Panc1 (cell line): ENCODE results near the gene ERI2. TPM values are rescaled to one million over a fixed set of nuclear protein-coding genes. Genes with fewer than 3 reads are reported as not detected.

Experiments used
- ATAC-seq: fragments of 200-7000 bp; cut with Tn5 transposase; 2 replicates; pipeline ENCODE4 v1.9.1; 2020; ENCODE audit warnings: mild to moderate bottlenecking, moderate library complexity
- BruUV-seq: library from RNA; stranded (reverse); fragments of 400-500 nt; replicated peaks from 2 replicates; lab custom pipeline; 2021; lab: Mats Ljungman, UMichigan
- CTCF ChIA-PET: fragments of 300-600 bp; sonication (Branson Sonifier 250); formaldehyde crosslinking; loops from one replicate; lab custom pipeline; 2022; ENCODE audit warnings: antibody characterized with exemption; lab: Charles Lee
- POLR2A ChIA-PET: fragments of 300-600 bp; sonication (Branson Sonifier 250); formaldehyde crosslinking; loops from one replicate; lab custom pipeline; 2022; ENCODE audit warnings: antibody characterized with exemption; lab: Charles Lee
- DNase-seq: peaks from one replicate; pipeline ENCODE4 v3.0.0-alpha.2; 2010; ENCODE audit warnings: low read depth, low spot score
- H3K27ac ChIP-seq: 2 replicates; pipeline ENCODE4 v1.5.1; 2011; ENCODE audit warnings: mild to moderate bottlenecking, low read length, inconsistent platforms
- H3K27me3 ChIP-seq: fragments of 200-500 bp; sonication (Bioruptor generic); 2 replicates; pipeline ENCODE4 v1.6.0; 2014; ENCODE audit warnings: low read length, inconsistent platforms; ENCODE audit not compliant: control insufficient read depth, insufficient read depth
- H3K36me3 ChIP-seq: fragments of 200-500 bp; sonication (Bioruptor generic); 2 replicates; pipeline ENCODE4 v1.5.1; 2014; ENCODE audit warnings: inconsistent platforms, mild to moderate bottlenecking, low read length, moderate library complexity; ENCODE audit not compliant: control insufficient read depth, insufficient read depth
- H3K4me1 ChIP-seq: 2 replicates; pipeline ENCODE4 v1.5.1; 2011; ENCODE audit warnings: inconsistent platforms, mild to moderate bottlenecking, low read length, moderate library complexity; ENCODE audit not compliant: control insufficient read depth, insufficient read depth
- H3K4me3 ChIP-seq, 2 experiments: 2 replicates each; pipeline ENCODE4 v1.5.1; 2011 to 2012; ENCODE audit warnings: low read depth in 2 of 2, low read length in 2 of 2, mild to moderate bottlenecking in 2 of 2, inconsistent platforms in 1 of 2, moderate library complexity in 1 of 2
- H3K9me3 ChIP-seq: fragments of 200-500 bp; sonication (Bioruptor generic); 2 replicates; pipeline ENCODE4 v1.5.1; 2014; ENCODE audit warnings: low read depth, mild to moderate bottlenecking, inconsistent platforms, low read length, moderate library complexity; ENCODE audit not compliant: control insufficient read depth, insufficient read depth
- POLR2AphosphoS5 ChIP-seq: IDR thresholded peaks from 2 replicates; pipeline ENCODE4 v1.6.1; 2012; ENCODE audit warnings: mild to moderate bottlenecking, low read depth, low read length, moderate library complexity
- SIN3A ChIP-seq: IDR thresholded peaks from 2 replicates; pipeline ENCODE4 v1.6.1; 2012; ENCODE audit warnings: low read depth, mild to moderate bottlenecking, low read length, moderate library complexity, borderline replicate concordance; ENCODE audit not compliant: insufficient read depth
- TCF7L2 ChIP-seq: IDR thresholded peaks from 2 replicates; pipeline ENCODE4 v1.6.1; 2011; ENCODE audit warnings: mild to moderate bottlenecking, low read depth, low read length, inconsistent platforms
- in situ Hi-C: cut with HindIII; loops from 2 replicates; pipeline ENCODE4 v1.10.0; 2016; ENCODE audit warnings: low sequenced_read_pairs, low pct_unique_long_range_greater_than_20kb
- intact Hi-C: fragments of 100-400 bp; cut with micrococcal nuclease; formaldehyde crosslinking; loops from one replicate; pipeline ENCODE4 v1.10.0; 2022; ENCODE audit not compliant: unreplicated experiment
- total RNA-seq: library from RNA; stranded (reverse); gene quantifications from one replicate; pipeline ENCODE4 v1.2.1, GENCODE V29; 2021; ENCODE audit not compliant: unreplicated experiment
- TF ChIP-seq, protein P1 (sequence below): fragments of 450-650 bp; IDR thresholded peaks from 2 replicates; pipeline ENCODE4 v1.5.1; 2017; ENCODE audit warnings: mild to moderate bottlenecking
- TF ChIP-seq, protein P2 (sequence below), 2 experiments: IDR thresholded peaks; 2 replicates each; pipeline ENCODE4 v1.6.1; 2011 to 2012; ENCODE audit warnings: low read depth in 2 of 2, control low read depth in 1 of 2, low read length in 1 of 2, mild to moderate bottlenecking in 1 of 2, moderate library complexity in 1 of 2; ENCODE audit not compliant: insufficient read depth in 1 of 2

ERI2 gene
- total RNA-seq, 1 experiment from 2014 or later: 20.4 TPM

- no peaks in the 10 kb centered on the region for H3K36me3 ChIP-seq
- intact Hi-C loops: no loop called here
- DNase-seq (no peak), ATAC-seq (no peak)
- no TSS peak for BruUV-seq
- H3K4me3 ChIP-seq: no peak overlapping the region
- H3K27me3 ChIP-seq: peaks cover 7% of the 10 kb centered on the region; the same call in 1 of the 2 replicates
- TF ChIP-seq, protein P1, sequence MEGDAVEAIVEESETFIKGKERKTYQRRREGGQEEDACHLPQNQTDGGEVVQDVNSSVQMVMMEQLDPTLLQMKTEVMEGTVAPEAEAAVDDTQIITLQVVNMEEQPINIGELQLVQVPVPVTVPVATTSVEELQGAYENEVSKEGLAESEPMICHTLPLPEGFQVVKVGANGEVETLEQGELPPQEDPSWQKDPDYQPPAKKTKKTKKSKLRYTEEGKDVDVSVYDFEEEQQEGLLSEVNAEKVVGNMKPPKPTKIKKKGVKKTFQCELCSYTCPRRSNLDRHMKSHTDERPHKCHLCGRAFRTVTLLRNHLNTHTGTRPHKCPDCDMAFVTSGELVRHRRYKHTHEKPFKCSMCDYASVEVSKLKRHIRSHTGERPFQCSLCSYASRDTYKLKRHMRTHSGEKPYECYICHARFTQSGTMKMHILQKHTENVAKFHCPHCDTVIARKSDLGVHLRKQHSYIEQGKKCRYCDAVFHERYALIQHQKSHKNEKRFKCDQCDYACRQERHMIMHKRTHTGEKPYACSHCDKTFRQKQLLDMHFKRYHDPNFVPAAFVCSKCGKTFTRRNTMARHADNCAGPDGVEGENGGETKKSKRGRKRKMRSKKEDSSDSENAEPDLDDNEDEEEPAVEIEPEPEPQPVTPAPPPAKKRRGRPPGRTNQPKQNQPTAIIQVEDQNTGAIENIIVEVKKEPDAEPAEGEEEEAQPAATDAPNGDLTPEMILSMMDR: no peak
- TF ChIP-seq, protein P2, sequence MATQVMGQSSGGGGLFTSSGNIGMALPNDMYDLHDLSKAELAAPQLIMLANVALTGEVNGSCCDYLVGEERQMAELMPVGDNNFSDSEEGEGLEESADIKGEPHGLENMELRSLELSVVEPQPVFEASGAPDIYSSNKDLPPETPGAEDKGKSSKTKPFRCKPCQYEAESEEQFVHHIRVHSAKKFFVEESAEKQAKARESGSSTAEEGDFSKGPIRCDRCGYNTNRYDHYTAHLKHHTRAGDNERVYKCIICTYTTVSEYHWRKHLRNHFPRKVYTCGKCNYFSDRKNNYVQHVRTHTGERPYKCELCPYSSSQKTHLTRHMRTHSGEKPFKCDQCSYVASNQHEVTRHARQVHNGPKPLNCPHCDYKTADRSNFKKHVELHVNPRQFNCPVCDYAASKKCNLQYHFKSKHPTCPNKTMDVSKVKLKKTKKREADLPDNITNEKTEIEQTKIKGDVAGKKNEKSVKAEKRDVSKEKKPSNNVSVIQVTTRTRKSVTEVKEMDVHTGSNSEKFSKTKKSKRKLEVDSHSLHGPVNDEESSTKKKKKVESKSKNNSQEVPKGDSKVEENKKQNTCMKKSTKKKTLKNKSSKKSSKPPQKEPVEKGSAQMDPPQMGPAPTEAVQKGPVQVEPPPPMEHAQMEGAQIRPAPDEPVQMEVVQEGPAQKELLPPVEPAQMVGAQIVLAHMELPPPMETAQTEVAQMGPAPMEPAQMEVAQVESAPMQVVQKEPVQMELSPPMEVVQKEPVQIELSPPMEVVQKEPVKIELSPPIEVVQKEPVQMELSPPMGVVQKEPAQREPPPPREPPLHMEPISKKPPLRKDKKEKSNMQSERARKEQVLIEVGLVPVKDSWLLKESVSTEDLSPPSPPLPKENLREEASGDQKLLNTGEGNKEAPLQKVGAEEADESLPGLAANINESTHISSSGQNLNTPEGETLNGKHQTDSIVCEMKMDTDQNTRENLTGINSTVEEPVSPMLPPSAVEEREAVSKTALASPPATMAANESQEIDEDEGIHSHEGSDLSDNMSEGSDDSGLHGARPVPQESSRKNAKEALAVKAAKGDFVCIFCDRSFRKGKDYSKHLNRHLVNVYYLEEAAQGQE (IDR thresholded peaks at IDR 0.05; ENCODE audit: insufficient read depth in 1 of 2, low read depth in 2 of 2, low read length in 1 of 2): no peak
- TF ChIP-seq TCF7L2 (no peak), POLR2AphosphoS5 (no peak), SIN3A (no peak)
- CTCF ChIA-PET: no interaction called here
- no peak overlapping the region for H3K27ac ChIP-seq
- POLR2A ChIA-PET: no interaction called here
- in situ Hi-C loops: no loop called here
- no peaks in the 10 kb centered on the region; the same call in 1 of the 2 replicates for H3K9me3 ChIP-seq
- H3K4me1 ChIP-seq: no peaks in the 10 kb centered on the region
Observed at GRCh38 chr16:20762404-20763123, 43.7 kb downstream of the ERI2 start.

- DNase-seq (no peak), ATAC-seq (no peak)
- ChIA-PET POLR2A (no interaction called here), CTCF (no interaction called here)
- in situ Hi-C loops: no loop called here
- Histone ChIP-seq H3K27ac (no peak overlapping the region), H3K36me3 (no peaks in the 10 kb centered on the region), H3K4me1 (no peaks in the 10 kb centered on the region), H3K9me3 (no peaks in the 10 kb centered on the region; the same call in 1 of the 2 replicates), H3K27me3 (peaks cover 5% of the 10 kb centered on the region; the same call in 1 of the 2 replicates), H3K4me3 (no peak overlapping the region)
- BruUV-seq: no TSS peak
- no peak for TF ChIP-seq POLR2AphosphoS5
- TF ChIP-seq, protein P1: no peak
- TF ChIP-seq SIN3A: no peak
- TF ChIP-seq, protein P2 (IDR thresholded peaks at IDR 0.05; ENCODE audit: insufficient read depth in 1 of 2, low read depth in 2 of 2, low read length in 1 of 2): no peak
- TF ChIP-seq TCF7L2: no peak
- intact Hi-C loops: no loop called here
Observed at GRCh38 chr16:20761175-20761574, 45.1 kb downstream of the ERI2 start.
